Type B pancreatic cell (in vitro differentiated cells): Measurements from ENCODE around the gene NUP210L. TPM values are rescaled to one million over a fixed set of nuclear protein-coding genes. Genes with fewer than 3 reads are reported as not detected.

Experiments
- DNase-seq: peaks from one replicate; pipeline ENCODE4 v3.0.0; 2021; ENCODE audit warnings: mixed read lengths; ENCODE audit not compliant: unreplicated experiment; ENCODE audit errors: extremely low spot score
- H3K27ac Mint-ChIP-seq: 2 replicates; pipeline ENCODE4 v1.8.0; 2021; ENCODE audit warnings: mild to moderate bottlenecking, mixed read lengths
- H3K27me3 Mint-ChIP-seq: 2 replicates; pipeline ENCODE4 v1.8.0; 2021; ENCODE audit warnings: mixed read lengths
- H3K36me3 Mint-ChIP-seq: 2 replicates; pipeline ENCODE4 v1.8.0; 2021; ENCODE audit warnings: mixed read lengths
- H3K4me1 Mint-ChIP-seq: one replicate; pipeline ENCODE4 v1.8.0; 2021; ENCODE audit warnings: mixed read lengths; ENCODE audit not compliant: unreplicated experiment
- H3K4me3 Mint-ChIP-seq: 2 replicates; pipeline ENCODE4 v1.8.0; 2021; ENCODE audit warnings: mild to moderate bottlenecking, mixed read lengths
- H3K9me3 Mint-ChIP-seq: 2 replicates; pipeline ENCODE4 v1.8.0; 2021; ENCODE audit warnings: mixed read lengths
- total RNA-seq: library from RNA; stranded (reverse); gene quantifications from 2 replicates; pipeline ENCODE4 v1.2.1, GENCODE V29; 2021; ENCODE audit warnings: low replicate concordance
- TF ChIP-seq, protein P1 (sequence below): fragments of 200-600 bp; sonication (generic); conservative IDR thresholded peaks from 2 replicates; pipeline ENCODE4 v1.5.0; 2021; ENCODE audit warnings: antibody characterized with exemption, mild to moderate bottlenecking

The NUP210L gene
- total RNA-seq, 1 donor from 2014 or later: not detected

DNA sequence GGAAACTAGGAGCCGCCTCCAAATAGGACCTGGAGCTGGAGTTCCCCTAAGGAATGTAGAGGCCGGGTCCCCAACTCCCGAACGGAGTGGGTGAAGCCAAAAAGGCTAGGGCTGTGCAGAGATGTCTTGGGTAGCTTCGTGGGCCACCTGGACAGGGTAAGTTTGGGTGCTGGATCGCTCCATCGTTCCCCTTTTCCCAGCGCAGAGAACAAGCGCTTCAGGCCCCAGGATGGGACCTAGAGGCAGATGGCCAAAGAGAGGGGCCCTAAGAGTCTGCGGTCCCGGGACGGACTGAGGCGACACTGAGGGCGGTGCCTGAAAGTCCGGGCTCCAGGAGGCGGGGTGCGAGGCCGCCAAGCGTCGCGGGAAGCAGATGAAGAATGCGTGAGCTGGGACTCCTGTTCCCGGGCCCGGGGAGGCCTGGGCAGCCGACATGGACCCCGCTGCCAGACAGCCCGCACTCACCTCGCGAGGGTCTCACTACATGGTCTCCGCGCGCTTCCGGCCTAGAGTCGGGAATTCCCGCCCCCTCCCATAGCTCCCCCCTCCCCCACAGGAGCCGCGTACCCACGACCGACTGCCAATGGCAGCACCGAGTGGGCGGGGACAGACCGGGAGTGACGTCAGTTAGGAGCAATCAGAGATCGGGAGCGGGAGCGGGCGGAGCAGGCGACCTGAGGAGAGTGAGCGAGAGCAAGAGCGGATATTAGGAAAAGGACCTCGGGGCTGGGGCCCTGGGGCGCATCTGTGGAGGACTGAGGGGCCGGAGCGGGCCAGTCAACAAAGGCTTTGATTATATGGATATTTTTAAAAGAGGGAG, 191.6 kb downstream of the NUP210L start, which contains the start of gene SLC39A1:
TSS of gene SLC39A1 (minus strand) at position 508 of the 820 bp plus-strand sequence. CDS start 822 bp downstream, outside the sequence.
- TF ChIP-seq, protein P1, sequence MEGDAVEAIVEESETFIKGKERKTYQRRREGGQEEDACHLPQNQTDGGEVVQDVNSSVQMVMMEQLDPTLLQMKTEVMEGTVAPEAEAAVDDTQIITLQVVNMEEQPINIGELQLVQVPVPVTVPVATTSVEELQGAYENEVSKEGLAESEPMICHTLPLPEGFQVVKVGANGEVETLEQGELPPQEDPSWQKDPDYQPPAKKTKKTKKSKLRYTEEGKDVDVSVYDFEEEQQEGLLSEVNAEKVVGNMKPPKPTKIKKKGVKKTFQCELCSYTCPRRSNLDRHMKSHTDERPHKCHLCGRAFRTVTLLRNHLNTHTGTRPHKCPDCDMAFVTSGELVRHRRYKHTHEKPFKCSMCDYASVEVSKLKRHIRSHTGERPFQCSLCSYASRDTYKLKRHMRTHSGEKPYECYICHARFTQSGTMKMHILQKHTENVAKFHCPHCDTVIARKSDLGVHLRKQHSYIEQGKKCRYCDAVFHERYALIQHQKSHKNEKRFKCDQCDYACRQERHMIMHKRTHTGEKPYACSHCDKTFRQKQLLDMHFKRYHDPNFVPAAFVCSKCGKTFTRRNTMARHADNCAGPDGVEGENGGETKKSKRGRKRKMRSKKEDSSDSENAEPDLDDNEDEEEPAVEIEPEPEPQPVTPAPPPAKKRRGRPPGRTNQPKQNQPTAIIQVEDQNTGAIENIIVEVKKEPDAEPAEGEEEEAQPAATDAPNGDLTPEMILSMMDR: no peak
- Mint-ChIP-seq H3K4me1 (peaks cover 47% of the 10 kb centered on the region), H3K9me3 (no peaks in the 10 kb centered on the region), H3K4me3 (peak within 1 kb of the TSS; percentile 92), H3K36me3 (peaks cover 9% of the 10 kb centered on the region), H3K27ac (peak within 1 kb of the TSS; percentile 99), H3K27me3 (no peaks in the 10 kb centered on the region)
- DNase-seq: peak; percentile 97

DNA sequence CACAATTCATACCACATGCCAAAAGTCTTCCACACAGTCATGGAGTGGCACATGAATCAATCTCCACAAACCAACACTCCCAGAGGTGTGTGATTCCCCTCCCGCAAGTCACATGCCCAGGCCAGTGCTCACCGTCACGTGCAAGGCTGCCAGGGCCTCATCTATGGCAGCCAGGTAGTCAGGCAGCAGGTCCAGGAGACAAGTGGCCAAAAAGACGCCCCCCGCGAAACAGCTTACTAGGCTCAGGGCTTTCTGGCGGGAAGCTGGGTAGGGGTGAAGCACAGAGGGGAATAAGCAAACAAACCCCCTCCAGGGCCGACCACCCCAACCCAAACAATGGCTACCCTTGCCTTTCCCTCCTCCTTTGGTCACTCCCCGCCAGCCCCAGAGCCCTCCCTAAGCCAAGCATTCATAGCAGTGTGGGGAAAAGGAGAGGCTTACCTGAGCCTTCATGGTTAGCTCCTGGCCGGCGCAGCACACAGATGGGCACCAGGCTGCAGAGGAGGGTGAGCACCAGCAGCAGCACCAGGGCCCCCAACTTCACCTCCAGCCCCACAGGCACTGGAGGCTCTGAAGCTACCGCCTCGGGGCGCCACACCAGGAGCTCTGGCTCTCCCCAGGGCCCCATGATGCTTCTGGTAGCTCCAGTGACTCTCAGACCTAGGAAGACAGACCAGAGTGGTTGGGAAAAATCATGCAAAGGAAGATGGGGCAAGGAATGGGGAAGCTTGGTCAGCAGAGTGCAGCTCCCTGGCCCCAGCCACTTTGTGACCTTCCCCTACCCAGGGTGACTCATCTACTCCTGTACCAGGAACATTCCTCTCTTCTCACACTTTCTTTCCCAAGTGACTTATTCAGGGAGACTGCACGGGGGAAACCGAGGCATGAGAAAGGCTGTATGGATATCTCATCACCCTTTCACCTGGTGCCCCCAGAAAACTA, 192.5 kb downstream of the NUP210L start:
- Mint-ChIP-seq H3K27ac (peak overlapping the region; percentile 99), H3K4me1 (peaks cover 44% of the 10 kb centered on the region), H3K36me3 (peaks cover 9% of the 10 kb centered on the region), H3K27me3 (no peaks in the 10 kb centered on the region), H3K4me3 (peak overlapping the region; percentile 92), H3K9me3 (no peaks in the 10 kb centered on the region)
- TF ChIP-seq, protein P1: no peak
- no peak for DNase-seq

DNA sequence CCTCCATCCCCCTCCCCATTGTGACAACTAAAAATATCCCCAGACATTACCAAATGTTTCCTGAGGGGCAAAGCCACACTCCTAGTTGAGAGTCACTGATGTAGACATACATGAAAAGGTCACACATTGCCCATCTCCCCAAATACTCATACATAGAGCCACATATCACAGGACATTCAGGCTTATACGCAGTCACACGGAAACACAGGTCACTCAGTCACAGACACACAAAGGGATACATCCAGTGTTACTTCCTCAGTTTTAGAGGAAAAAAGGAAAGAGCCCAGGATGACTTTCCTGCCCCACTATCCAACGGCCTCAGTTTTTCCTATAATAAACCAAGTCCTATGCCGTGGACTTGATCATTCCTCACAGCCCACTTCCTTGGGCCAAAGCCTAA, 193.5 kb downstream of the NUP210L start:
- H3K27ac Mint-ChIP-seq: peak overlapping the region; percentile 99
- H3K9me3 Mint-ChIP-seq: no peaks in the 10 kb centered on the region
- H3K4me1 Mint-ChIP-seq: peaks cover 46% of the 10 kb centered on the region
- H3K4me3 Mint-ChIP-seq: peak overlapping the region; percentile 92
- no peak for DNase-seq
- H3K27me3 Mint-ChIP-seq: no peaks in the 10 kb centered on the region
- TF ChIP-seq, protein P1: no peak
- H3K36me3 Mint-ChIP-seq: peaks cover 9% of the 10 kb centered on the region

DNA sequence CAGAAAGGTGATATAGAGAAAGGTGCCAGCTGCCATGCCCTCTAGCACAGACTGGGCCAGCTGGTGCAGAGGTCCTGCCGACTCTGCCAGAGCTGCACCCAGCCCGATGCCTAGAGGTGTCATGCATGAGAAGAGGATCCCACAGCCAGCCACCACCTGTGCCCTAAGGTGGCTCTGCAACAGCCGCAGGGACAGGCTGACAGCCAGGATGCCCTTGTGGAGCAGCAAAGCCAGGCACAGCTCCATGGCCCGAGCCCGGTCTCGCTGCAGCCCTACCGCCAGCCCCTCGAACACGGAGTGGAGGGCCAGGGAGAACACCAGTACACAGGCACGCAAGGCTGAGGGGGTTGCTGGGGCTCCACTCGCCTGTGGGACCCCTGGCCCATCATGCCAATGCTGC, 194.7 kb downstream of the NUP210L start:
- peaks cover 40% of the 10 kb centered on the region for H3K4me1 Mint-ChIP-seq
- TF ChIP-seq, protein P1: no peak
- H3K27me3 Mint-ChIP-seq: no peaks in the 10 kb centered on the region
- peak overlapping the region; percentile 86 for H3K27ac Mint-ChIP-seq
- peak overlapping the region; percentile 97 for H3K4me3 Mint-ChIP-seq
- H3K9me3 Mint-ChIP-seq: no peaks in the 10 kb centered on the region
- H3K36me3 Mint-ChIP-seq: peaks cover 5% of the 10 kb centered on the region
- no peak for DNase-seq

DNA sequence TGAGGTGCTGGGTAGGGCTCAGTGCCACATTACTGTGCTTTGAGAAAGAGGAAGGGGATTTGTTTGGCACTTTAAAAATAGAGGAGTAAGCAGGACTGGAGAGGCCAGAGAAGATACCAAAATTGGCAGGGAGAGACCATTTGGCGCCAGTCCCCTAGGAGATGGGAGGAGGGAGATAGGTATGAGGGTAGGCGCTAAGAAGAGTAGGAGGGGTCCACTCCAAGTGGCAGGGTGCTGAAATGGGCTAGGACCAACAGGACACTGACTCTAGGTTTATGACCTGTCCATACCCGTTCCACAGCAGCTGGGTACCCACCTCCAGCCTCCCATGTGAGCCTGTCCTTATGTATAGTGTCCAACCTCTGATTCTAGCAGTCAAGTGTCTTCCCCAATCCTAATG, 195.4 kb downstream of the NUP210L start:
- peaks cover 40% of the 10 kb centered on the region for H3K4me1 Mint-ChIP-seq
- H3K4me3 Mint-ChIP-seq: peak overlapping the region; percentile 97
- no peaks in the 10 kb centered on the region for H3K27me3 Mint-ChIP-seq
- H3K36me3 Mint-ChIP-seq: peaks cover 5% of the 10 kb centered on the region
- H3K27ac Mint-ChIP-seq: peak overlapping the region; percentile 86
- TF ChIP-seq, protein P1: no peak
- no peaks in the 10 kb centered on the region for H3K9me3 Mint-ChIP-seq
- DNase-seq: no peak
